CD4-positive, alpha-beta T cell treated with Interleukin-1 beta for 1 hour (primary cell): ENCODE data around the gene TASP1.
"Not testable (repeated sequence)": the region's sequence is repeated elsewhere in the genome, so short reads cannot be mapped to it uniquely, and the experiment has no call there.

Experiments used
- DNase-seq, 2 donors: peaks; one replicate each; pipeline ENCODE4 v3.0.0-alpha.2; 2020 to 2022

TASP1 gene

GRCh38 chr20:13395232-13395631, 243.5 kb downstream of the TASP1 start:
- DNase-seq: no peak

GRCh38 chr20:13392391-13392790, 246.3 kb downstream of the TASP1 start:
- DNase-seq: no peak

GRCh38 chr20:13389115-13389514, 249.6 kb downstream of the TASP1 start:
- DNase-seq: no peak

GRCh38 chr20:13384132-13384531, 254.6 kb downstream of the TASP1 start:
- DNase-seq: no peak

GRCh38 chr20:13382786-13383185, 255.9 kb downstream of the TASP1 start:
- no peak for DNase-seq

GRCh38 chr20:13380497-13381229, 258.1 kb downstream of the TASP1 start:
- DNase-seq: not testable (repeated sequence)

GRCh38 chr20:13373400-13373799, 265.3 kb downstream of the TASP1 start:
- DNase-seq: no peak

- DNase-seq: no peak
Observed at GRCh38 chr20:13364278-13365170, 274.2 kb downstream of the TASP1 start.

GRCh38 chr20:13363473-13363872, 275.3 kb downstream of the TASP1 start:
- DNase-seq: no peak

GRCh38 chr20:13362165-13362564, 276.6 kb downstream of the TASP1 start:
- DNase-seq: not testable (repeated sequence)

- not testable (repeated sequence) for DNase-seq
Observed at GRCh38 chr20:13358936-13359335, 279.8 kb downstream of the TASP1 start.

- DNase-seq: not testable (repeated sequence)
Observed at GRCh38 chr20:13357782-13358181, 280.9 kb downstream of the TASP1 start.

GRCh38 chr20:13356591-13356990, 282.1 kb downstream of the TASP1 start:
- no peak for DNase-seq

- no peak for DNase-seq
Observed at GRCh38 chr20:13355941-13356486, 282.7 kb downstream of the TASP1 start.

GRCh38 chr20:13355411-13355810, 283.3 kb downstream of the TASP1 start:
- DNase-seq: no peak

GRCh38 chr20:13353261-13353945, 285.3 kb downstream of the TASP1 start:
- DNase-seq: no peak

- DNase-seq: no peak
Observed at GRCh38 chr20:13349235-13349604, 289.5 kb downstream of the TASP1 start.

- no peak for DNase-seq
Observed at GRCh38 chr20:13348311-13349234, 290.2 kb downstream of the TASP1 start.

GRCh38 chr20:13344671-13345070, 294.1 kb downstream of the TASP1 start:
- DNase-seq: no peak

GRCh38 chr20:13342469-13343242, 296.1 kb downstream of the TASP1 start:
- DNase-seq: no peak

- DNase-seq: no peak
Observed at GRCh38 chr20:13341737-13342393, 296.9 kb downstream of the TASP1 start.
